Measurements from ENCODE around the gene LRRC55.

The LRRC55 gene

DNA sequence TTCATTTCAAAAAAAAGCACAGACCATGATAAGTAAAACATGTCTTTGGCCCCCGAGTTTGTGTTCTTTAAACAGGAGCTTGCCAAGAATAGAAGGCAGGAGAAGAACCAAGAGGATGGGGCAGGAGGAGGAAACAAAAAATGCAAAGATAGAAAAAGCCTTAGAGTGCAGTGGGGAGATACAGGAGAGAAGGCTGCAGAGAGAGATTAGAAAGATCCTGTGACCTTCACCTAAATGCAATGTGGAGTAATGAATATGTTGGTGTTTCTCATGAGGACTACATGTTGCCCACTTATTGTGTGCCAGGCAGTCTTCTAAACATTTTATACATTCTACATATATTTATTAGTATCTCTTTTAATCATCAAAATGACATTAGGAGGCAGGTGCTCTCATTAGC, 57.6 kb downstream of the LRRC55 start:
- no peak for DNase-seq

GRCh38 chr11:57240007-57240406, 58.3 kb downstream of the LRRC55 start:
- DNase-seq, result no peak

- DNase-seq, result peak; percentile 97
These were observed 59.0 kb downstream of the LRRC55 start for GRCh38 chr11:57240757-57241156.
